GM21576 (cell line): ENCODE data around the gene KLHL8.
"Not testable (repeated sequence)": the region's sequence is repeated elsewhere in the genome, so short reads cannot be mapped to it uniquely, and the experiment has no call there.

Experiments used
- ATAC-seq: cut with Tn5 transposase; IDR thresholded peaks from one replicate; pipeline ENCODE4 v1.9.1; 2021; ENCODE audit warnings: mild to moderate bottlenecking, moderate library complexity; ENCODE audit not compliant: unreplicated experiment

KLHL8 gene

DNA sequence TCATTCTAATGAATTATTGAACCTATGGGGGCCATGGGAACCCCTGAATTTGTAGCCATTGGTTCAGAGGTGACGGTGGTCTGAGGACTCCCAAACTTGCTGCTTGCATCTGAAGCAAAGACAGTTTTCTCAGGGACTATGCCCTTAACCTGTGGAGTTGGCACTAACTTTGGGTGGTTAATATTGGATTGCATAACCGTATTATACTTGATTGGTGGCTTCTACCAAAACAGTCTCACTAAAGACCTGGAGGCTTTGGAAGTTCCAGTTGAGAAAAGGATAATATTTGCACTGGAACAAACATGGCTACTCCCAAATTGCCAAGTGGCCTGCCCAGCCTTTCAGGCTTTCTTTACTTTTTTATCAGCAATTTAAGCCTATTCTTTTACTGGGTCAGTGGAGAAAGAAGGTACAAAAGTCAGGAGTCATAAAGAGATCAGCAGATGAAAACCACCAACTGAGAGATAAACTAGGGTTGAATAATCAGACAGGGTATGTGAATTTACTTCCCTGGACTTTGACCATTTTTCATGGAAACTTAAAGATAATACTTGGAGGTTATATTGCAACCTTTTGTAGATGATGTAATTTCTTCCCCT lies 7.9 kb upstream of the KLHL8 start:
- ATAC-seq, result no peak

GRCh38 chr4:87227751-87228151 lies 7.3 kb upstream of the KLHL8 start:
- ATAC-seq, result no peak

- ATAC-seq, result no peak
Observed at GRCh38 chr4:87225936-87226335, 5.5 kb upstream of the KLHL8 start.

GRCh38 chr4:87224141-87224923 lies 3.9 kb upstream of the KLHL8 start:
- no peak for ATAC-seq

DNA sequence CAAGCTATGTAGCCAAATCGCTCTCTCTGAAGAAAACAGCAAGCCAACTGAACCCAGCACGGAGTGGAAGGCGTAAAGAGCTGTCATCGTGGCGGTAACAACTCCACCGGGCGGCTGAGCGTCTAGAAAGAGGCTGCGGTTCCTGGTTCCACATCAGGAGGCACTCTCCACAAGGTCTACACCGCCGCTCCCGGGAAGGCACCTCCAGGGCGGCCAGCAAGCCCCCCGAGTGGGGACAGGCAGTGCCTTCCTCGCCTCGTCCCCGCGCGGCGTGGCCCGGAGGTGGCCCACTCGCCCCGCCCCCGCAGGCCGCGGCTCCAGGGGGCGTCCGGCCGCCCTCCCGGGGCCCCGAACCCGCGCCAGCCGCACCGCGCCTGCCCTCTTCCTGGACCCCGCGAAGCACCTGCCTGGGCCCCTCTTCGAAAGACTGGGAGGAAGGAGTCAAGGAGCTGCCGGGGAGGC lies 755 bp downstream of the KLHL8 start:
- ATAC-seq, result peak; percentile 36

DNA sequence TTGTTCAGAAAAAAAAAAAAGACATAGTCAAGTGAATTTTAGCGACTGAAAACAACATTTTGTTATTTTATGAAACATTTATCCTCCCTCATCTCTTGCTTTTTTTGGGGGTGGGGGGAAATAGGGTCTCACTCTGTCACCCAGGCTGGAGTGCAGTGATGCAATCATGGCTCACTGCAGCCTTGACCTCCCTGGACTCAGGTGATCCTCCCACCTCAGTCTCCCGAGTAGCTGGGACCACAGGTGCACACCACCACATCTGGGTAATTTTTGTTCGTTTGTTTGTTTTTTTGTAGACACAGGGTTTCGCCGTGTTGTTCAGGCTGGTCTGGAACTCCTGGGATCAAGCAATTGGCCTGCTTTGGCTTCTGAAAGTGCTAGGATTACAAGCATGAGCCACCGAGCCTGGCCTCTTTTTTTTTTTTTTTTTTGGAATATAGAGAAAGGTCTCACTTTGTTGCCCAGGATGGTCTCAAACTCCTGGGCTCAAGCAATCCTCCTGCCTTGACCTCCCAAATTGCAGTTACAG lies 3.1 kb downstream of the KLHL8 start:
- ATAC-seq, result not testable (repeated sequence)

DNA sequence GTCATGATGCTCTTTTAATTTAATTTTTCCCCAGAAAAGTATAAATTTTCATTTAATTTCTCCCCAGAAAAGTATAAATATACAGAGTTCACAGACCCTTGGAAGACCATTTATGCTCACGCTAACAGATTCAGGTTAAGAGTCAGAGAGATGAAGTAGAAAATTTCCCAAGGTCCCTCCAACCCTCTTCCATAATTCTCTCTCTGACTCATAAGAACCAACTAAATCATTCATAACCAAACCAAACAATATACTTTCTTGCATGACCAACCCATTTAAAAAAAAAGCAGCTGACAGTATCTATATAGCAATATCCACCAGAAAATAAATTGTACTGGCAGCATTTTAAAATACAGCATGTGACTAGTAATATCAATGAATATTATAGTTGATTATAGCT lies 3.9 kb downstream of the KLHL8 start:
- ATAC-seq, result no peak

DNA sequence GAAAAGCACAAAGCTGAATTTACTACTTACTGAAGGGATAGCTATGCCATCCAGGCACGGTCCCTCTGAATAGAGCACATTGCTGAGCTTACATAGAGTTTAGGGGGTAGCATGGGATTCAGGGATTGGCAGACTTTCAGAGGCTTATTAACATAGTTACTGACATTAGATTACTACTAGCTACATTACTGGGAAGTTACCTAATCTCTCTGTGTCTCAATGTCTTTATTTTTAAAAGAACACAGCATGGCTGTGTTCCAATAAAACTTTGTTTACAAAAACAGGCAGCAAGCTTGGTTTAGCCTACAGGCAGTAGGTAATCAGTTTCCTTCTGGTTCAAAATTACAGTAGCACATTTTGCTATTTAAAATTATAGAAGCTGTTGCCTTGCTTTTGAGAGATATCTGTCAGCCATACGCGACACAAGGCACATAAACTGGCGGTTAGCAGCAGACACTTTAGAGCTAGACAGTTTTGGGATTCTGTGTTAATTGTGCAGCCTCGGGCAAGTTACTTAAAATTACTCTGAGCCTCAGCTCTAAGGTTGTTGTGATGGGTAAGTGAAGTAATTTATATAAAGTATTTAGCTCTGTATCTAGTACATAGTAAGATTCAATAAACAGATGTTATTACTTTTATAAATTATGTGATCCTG lies 6.9 kb downstream of the KLHL8 start:
- ATAC-seq, result no peak

GRCh38 chr4:87211249-87211952 lies 9.0 kb downstream of the KLHL8 start:
- ATAC-seq, result no peak

DNA sequence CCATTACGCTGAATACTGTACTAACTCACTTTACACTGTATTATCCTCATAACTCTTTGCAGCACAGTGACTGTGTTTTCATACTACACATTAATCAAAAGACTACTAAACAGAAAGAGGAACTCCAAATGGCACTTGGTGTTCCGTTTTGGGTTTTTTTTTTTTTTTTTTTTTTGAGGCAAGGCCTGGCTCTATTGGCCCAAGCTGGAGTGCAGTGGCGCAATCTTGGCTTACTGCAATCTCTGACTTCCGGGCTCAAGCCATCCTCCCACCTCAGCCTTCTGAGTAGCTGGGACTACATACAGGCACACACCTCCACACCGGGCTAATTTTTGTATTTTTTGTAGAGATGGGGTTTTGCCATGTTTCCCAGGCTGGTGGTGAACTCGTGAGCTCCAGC lies 10.7 kb downstream of the KLHL8 start:
- ATAC-seq, result peak; percentile 72

- peak; percentile 9 for ATAC-seq
Observed at GRCh38 chr4:87209182-87209581, 11.2 kb downstream of the KLHL8 start.

- no peak for ATAC-seq
Observed at GRCh38 chr4:87204559-87204958, 15.9 kb downstream of the KLHL8 start.

GRCh38 chr4:87196927-87197326 lies 23.5 kb downstream of the KLHL8 start:
- no peak for ATAC-seq

DNA sequence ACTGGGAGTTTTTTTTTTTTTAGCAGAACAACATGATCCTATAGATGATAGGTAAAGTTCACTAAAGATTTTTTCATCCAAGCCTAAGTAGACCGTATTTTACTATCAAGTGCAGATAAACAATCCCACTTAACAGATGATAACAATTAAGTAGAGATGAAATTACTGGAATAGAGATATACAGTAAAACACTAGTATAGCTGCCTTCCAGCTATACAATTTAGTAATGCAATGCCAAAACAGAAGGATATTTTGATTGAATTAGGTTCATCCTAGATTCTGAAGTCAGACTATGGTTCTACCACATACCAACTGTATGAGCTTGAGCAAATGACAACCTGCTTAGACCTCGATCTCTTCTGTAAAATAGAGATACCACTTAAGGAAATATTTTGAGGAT lies 24.3 kb downstream of the KLHL8 start:
- ATAC-seq, result no peak

DNA sequence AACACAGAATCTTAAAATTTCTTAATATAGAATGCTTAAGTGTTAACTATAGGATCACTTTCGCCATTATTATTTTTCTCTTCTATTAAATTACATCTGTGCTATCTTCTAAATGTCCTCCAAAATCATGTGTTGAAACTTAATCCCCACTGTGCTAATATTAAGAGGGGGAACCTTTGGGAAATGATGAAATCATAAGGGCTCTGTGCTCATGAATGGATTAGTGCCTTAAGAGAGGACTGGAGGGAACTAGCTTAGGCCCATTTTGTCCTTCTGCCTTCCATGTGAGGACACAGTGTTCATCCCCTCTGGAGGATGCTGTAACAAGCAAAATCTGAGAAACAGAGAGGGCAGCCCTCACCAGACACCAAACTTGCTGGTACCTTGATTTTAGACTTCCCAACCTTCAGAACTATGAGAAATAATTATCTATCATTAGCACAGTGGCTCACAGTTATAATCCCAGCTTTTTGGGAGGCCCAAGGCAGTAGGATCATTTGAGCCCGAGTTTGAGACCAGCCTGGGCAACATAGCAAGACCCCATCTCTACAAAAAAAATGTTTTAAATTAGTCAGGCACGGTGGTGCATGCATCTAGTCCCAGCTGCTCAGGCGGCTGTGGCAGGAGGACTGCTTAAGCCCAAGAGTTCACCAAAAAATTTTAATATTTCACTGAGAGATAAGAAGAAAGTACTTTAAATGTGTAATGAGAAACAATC lies 26.3 kb downstream of the KLHL8 start:
- no peak for ATAC-seq

DNA sequence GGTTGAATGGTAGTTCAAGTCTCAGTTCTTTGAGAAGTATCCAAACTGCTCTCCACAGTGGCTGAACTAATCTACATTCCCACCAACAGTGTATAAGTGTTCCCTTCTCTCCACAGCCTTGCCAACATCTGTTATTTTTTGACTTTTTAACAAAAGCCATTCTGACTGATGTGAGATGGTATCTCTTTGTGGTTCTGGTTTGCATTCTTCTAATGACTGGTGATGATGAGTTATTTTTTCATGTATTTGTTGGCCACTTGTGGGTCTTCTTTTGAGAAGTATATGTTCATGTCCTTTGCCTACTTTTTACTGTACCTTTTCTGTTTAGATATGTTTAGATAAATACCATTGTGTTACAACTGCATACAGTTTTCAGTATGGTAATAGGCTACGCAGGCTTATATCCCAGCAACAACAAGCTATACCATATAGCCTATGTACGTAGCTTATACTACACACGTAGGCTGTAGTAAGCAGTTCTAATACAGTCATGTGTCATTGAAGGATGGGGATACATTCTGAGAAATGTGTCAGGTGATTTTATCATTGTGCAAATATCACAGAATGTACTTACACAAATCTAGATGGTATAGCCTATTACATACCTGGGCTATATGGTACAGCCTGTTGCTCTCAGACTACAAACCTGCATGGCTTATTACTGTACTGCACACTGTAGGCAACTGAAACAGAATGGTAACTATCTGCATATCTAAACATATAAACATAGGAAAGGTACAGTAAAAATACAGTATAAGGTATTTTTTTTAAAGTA lies 28.1 kb downstream of the KLHL8 start:
- ATAC-seq, result no peak

DNA sequence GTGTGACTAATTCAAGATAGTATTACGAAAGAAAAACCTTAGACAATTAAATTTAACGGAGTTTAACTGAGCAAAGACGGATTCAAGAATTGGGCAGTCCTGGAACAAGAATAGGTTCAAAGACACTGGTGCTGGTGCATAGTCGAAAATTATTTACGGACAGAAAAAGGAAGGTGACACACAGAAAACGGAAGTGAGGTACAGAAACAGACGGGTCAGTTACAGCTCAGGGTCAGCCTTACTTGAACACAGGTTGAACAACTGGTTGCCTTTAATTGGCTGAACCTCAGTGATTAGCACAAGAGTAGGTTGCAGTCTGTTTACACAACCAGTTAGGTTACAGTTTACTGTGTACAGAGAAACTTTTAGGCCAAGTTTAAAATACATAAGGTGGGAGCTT lies 31.5 kb downstream of the KLHL8 start:
- ATAC-seq, result no peak

DNA sequence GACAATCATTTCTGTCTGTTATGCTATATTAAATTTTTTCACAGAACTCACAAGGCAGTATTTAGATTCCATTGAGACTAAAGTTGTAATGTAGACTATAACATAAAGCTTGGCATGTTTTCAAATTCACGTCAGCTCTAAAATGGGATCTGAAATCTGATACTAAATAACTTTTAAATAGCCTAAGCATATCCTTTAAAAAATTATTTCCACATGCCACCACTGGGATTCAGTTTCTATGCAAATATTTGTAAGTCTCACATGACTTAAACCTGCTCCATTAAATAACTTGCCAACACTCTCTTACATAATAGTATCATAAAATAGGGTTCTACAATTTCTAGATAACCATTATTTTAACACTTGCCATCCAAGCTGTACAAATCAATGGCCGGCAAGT lies 32.4 kb downstream of the KLHL8 start:
- ATAC-seq, result no peak

- ATAC-seq, result no peak
Observed at GRCh38 chr4:87185146-87185870, 35.1 kb downstream of the KLHL8 start.
